HCT116 (cell line): ENCODE results near the gene OR2G6. TPM values are rescaled to one million over a fixed set of nuclear protein-coding genes. Genes with fewer than 3 reads are reported as not detected.
"Not testable (repeated sequence)": the region's sequence is repeated elsewhere in the genome, so short reads cannot be mapped to it uniquely, and the experiment has no call there.

ENCODE experiments used
- ATAC-seq: fragments of 200-7000 bp; cut with Tn5 transposase; 2 replicates; pipeline ENCODE4 v1.9.1; 2020; ENCODE audit warnings: mild to moderate bottlenecking, moderate library complexity
- BruUV-seq: library from RNA; stranded (reverse); fragments of 400-500 nt; replicated peaks from 2 replicates; lab custom pipeline; 2021; lab: Mats Ljungman, UMichigan
- CTCF ChIA-PET: fragments of 300-600 bp; sonication (Branson Sonifier 250); formaldehyde crosslinking; loops from one replicate; lab custom pipeline; 2021; ENCODE audit warnings: antibody characterized with exemption; lab: Charles Lee
- POLR2A ChIA-PET: fragments of 300-600, 350-600 bp; sonication (Branson Sonifier 250); formaldehyde crosslinking; loops from one replicate; lab custom pipeline; 2021; ENCODE audit warnings: antibody characterized with exemption; lab: Charles Lee
- RAD21 ChIA-PET, 2 experiments: fragments of 300-600 bp; sonication (Branson Sonifier 250); formaldehyde crosslinking; loops; one replicate each; lab custom pipeline; 2023; ENCODE audit warnings: low total read pairs in 2 of 2; ENCODE audit not compliant: uncharacterized antibody in 2 of 2, unreplicated experiment in 2 of 2, low non-redundant PET in 1 of 2; lab: Charles Lee
- DNase-seq: peaks from one replicate; pipeline ENCODE4 v3.0.0-alpha.2; 2010; ENCODE audit warnings: low read depth, low spot score
- H2AFZ ChIP-seq: fragments of 200-600 bp; shearing (Covaris generic), sonication (generic); 2 replicates; pipeline ENCODE4 v1.6.1; 2017; ENCODE audit warnings: low read depth, mixed run types, mixed read lengths, antibody characterized with exemption, low read length; ENCODE audit not compliant: poor library complexity, severe bottlenecking
- H3K27ac ChIP-seq: 2 replicates; pipeline ENCODE4 v1.5.1; 2012; ENCODE audit warnings: low read depth, low read length
- H3K27me3 ChIP-seq: fragments of 200-600 bp; sonication (generic); 2 replicates; pipeline ENCODE4 v1.6.1; 2016; ENCODE audit warnings: mixed run types, low read length, mixed read lengths; ENCODE audit not compliant: insufficient read depth
- H3K36me3 ChIP-seq, 2 experiments: fragments of 200-500 bp in 1 of 2; fragments of 200-600 bp in 1 of 2; sonication (Bioruptor generic) in 1 of 2; sonication (generic) in 1 of 2; 2 replicates each; pipeline versions ENCODE4 v1.5.1 to v1.6.1; 2014 to 2016; ENCODE audit warnings: low read length in 2 of 2, inconsistent platforms in 1 of 2, mixed read lengths in 1 of 2, mixed run types in 1 of 2; ENCODE audit not compliant: insufficient read depth in 2 of 2, control insufficient read depth in 1 of 2
- H3K4me1 ChIP-seq, 2 experiments: fragments of 200-600 bp in 1 of 2; sonication (generic) in 1 of 2; 2 replicates each; pipeline versions ENCODE4 v1.5.1 to v1.6.1; 2012 to 2017; ENCODE audit warnings: low read length in 2 of 2, inconsistent platforms in 1 of 2, mild to moderate bottlenecking in 1 of 2, mixed read lengths in 1 of 2, mixed run types in 1 of 2, moderate library complexity in 1 of 2; ENCODE audit not compliant: insufficient read depth in 2 of 2, control insufficient read depth in 1 of 2
- H3K4me2 ChIP-seq: fragments of 200-600 bp; sonication (generic); 2 replicates; pipeline ENCODE4 v1.6.1; 2017; ENCODE audit warnings: mixed run types, low read length, mixed read lengths
- H3K4me3 ChIP-seq, 2 experiments: fragments of 200-600 bp in 1 of 2; sonication (generic) in 1 of 2; replicated peaks in 1 of 2; 2 replicates each; pipeline ENCODE4 v1.5.1; 2011 to 2016; ENCODE audit warnings: low read length in 2 of 2, control low read depth in 1 of 2, low read depth in 1 of 2, mild to moderate bottlenecking in 1 of 2, mixed read lengths in 1 of 2, mixed run types in 1 of 2
- H3K79me2 ChIP-seq: fragments of 200-600 bp; sonication (generic); 2 replicates; pipeline ENCODE4 v1.6.1; 2017; ENCODE audit warnings: mild to moderate bottlenecking, mixed run types, low read length, moderate library complexity, mixed read lengths; ENCODE audit not compliant: insufficient read depth
- H3K9ac ChIP-seq: fragments of 200-600 bp; sonication (generic); 2 replicates; pipeline ENCODE4 v1.6.1; 2016; ENCODE audit warnings: low read length, mixed read lengths
- H3K9me2 ChIP-seq: fragments of 200-600 bp; sonication (generic), shearing (Covaris generic); 2 replicates; pipeline ENCODE4 v1.6.1; 2017; ENCODE audit warnings: mixed run types, mild to moderate bottlenecking, moderate library complexity; ENCODE audit not compliant: insufficient read depth
- H3K9me3 ChIP-seq, 2 experiments: fragments of 200-500 bp in 1 of 2; fragments of 200-600 bp in 1 of 2; sonication (Bioruptor generic) in 1 of 2; sonication (generic) in 1 of 2; 2 replicates each; pipeline ENCODE4 v1.6.1; 2014 to 2017; ENCODE audit warnings: low read length in 2 of 2, mixed read lengths in 2 of 2, inconsistent platforms in 1 of 2, low read depth in 1 of 2, mild to moderate bottlenecking in 1 of 2, mixed run types in 1 of 2, moderate library complexity in 1 of 2; ENCODE audit not compliant: control insufficient read depth in 1 of 2, insufficient read depth in 1 of 2
- H4K20me1 ChIP-seq: fragments of 200-600 bp; sonication (generic), shearing (Covaris generic); 2 replicates; pipeline ENCODE4 v1.6.1; 2017; ENCODE audit warnings: mixed run types, mild to moderate bottlenecking, moderate library complexity; ENCODE audit not compliant: insufficient read depth
- EZH2 ChIP-seq: fragments of 200-600 bp; sonication (generic); IDR thresholded peaks from 2 replicates; pipeline ENCODE4 v1.6.1; 2017; ENCODE audit warnings: antibody characterized with exemption, mixed run types
- FOSL1 ChIP-seq: IDR thresholded peaks from 2 replicates; pipeline ENCODE4 v1.6.1; 2012; ENCODE audit warnings: low read depth
- RAD21 ChIP-seq: IDR thresholded peaks from 2 replicates; pipeline ENCODE4 v1.6.1; 2012; ENCODE audit warnings: low read depth, mild to moderate bottlenecking
- SRF ChIP-seq: IDR thresholded peaks from 2 replicates; pipeline ENCODE4 v1.6.1; 2012; ENCODE audit warnings: low read depth
- TCF7L2 ChIP-seq: IDR thresholded peaks from 2 replicates; pipeline ENCODE4 v1.7.0; 2011; ENCODE audit warnings: borderline replicate concordance, inconsistent platforms; ENCODE audit not compliant: insufficient read depth, insufficient read length; ENCODE audit errors: extremely low read depth
- ZNF274 ChIP-seq: fragments of 200-500 bp; sonication (Bioruptor generic); IDR thresholded peaks from 2 replicates; pipeline ENCODE4 v1.6.1; 2014; ENCODE audit warnings: mild to moderate bottlenecking, low read depth, low read length, inconsistent platforms
- intact Hi-C: fragments of 100-400 bp; cut with micrococcal nuclease; formaldehyde crosslinking; loops from 2 replicates; pipeline ENCODE4 v1.10.0; 2022
- total RNA-seq: library from RNA; stranded (reverse); gene quantifications from one replicate; pipeline ENCODE4 v1.2.1, GENCODE V29; 2021; ENCODE audit not compliant: unreplicated experiment
- TF ChIP-seq, protein P1 (sequence below): IDR thresholded peaks from 2 replicates; pipeline ENCODE4 v1.6.1; 2012; ENCODE audit warnings: low read depth

OR2G6 gene
- total RNA-seq, 1 experiment from 2014 or later: not detected

DNA sequence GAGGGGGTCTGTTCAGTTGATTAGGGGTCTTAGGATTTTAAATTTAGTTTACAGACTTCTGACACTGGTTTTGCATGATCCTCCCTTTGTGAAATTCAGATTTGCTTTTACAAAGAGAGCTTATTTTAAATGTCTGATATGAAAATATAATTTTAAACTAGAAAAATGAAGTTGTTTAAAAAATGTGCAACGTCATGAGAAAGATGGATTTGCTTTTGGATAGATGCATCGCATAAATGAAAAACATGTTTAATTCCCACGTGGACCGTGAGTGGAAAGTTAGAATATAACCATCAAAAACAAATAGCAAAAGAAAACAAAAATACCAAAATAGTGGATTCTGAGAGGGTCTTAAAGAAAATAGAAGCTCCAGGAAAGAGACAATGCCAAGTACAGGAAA, 36.7 kb upstream of the OR2G6 start (continued):
- TF ChIP-seq, protein P1, sequence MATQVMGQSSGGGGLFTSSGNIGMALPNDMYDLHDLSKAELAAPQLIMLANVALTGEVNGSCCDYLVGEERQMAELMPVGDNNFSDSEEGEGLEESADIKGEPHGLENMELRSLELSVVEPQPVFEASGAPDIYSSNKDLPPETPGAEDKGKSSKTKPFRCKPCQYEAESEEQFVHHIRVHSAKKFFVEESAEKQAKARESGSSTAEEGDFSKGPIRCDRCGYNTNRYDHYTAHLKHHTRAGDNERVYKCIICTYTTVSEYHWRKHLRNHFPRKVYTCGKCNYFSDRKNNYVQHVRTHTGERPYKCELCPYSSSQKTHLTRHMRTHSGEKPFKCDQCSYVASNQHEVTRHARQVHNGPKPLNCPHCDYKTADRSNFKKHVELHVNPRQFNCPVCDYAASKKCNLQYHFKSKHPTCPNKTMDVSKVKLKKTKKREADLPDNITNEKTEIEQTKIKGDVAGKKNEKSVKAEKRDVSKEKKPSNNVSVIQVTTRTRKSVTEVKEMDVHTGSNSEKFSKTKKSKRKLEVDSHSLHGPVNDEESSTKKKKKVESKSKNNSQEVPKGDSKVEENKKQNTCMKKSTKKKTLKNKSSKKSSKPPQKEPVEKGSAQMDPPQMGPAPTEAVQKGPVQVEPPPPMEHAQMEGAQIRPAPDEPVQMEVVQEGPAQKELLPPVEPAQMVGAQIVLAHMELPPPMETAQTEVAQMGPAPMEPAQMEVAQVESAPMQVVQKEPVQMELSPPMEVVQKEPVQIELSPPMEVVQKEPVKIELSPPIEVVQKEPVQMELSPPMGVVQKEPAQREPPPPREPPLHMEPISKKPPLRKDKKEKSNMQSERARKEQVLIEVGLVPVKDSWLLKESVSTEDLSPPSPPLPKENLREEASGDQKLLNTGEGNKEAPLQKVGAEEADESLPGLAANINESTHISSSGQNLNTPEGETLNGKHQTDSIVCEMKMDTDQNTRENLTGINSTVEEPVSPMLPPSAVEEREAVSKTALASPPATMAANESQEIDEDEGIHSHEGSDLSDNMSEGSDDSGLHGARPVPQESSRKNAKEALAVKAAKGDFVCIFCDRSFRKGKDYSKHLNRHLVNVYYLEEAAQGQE: no peak
- TF ChIP-seq TCF7L2: no peak
- TF ChIP-seq RAD21: no peak
- TF ChIP-seq ZNF274: no peak
- TF ChIP-seq EZH2: no peak
- TF ChIP-seq SRF: no peak
- TF ChIP-seq FOSL1: no peak

DNA sequence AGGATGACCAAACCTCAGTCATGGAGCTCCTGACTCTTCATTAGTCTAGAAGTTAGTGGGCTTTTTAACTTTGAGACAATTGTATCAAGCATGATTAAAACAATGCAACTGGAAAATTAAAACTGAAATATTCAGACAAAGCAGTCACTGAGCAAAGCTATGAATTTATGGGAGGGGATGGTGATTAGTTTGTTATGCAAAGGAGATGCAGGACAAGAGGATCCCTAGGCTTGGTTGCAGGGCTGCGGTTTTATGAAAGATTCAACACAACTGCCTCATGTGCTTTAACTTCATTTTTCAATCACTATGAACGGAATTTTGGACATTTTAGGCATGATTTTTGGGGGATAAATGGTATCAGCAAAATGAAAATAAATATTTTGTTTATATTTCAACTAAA, 35.8 kb upstream of the OR2G6 start:
- POLR2A ChIA-PET, H3K9ac ChIP-seq, DNase-seq, H3K4me2 ChIP-seq, H3K27me3 ChIP-seq, H3K9me3 ChIP-seq, H3K4me1 ChIP-seq, H3K27ac ChIP-seq, H3K36me3 ChIP-seq, H3K9me2 ChIP-seq, H2AFZ ChIP-seq, RAD21 ChIA-PET, H3K4me3 ChIP-seq, ATAC-seq, BruUV-seq, CTCF ChIA-PET, intact Hi-C loops, H4K20me1 ChIP-seq, H3K79me2 ChIP-seq: not testable (repeated sequence)

- ATAC-seq, POLR2A ChIA-PET, H4K20me1 ChIP-seq, BruUV-seq, H3K9me3 ChIP-seq, H3K9me2 ChIP-seq, H3K79me2 ChIP-seq, H3K9ac ChIP-seq, H3K27me3 ChIP-seq, CTCF ChIA-PET, H3K4me2 ChIP-seq, H2AFZ ChIP-seq, RAD21 ChIA-PET, H3K27ac ChIP-seq, H3K4me3 ChIP-seq, DNase-seq, H3K36me3 ChIP-seq, intact Hi-C loops, H3K4me1 ChIP-seq: not testable (repeated sequence)
Observed at GRCh38 chr1:248473051-248473450, 34.8 kb upstream of the OR2G6 start, which contains the start of gene OR2T3. Gene OR2T3 (plus strand): TSS chr1:248473351. CDS start chr1:248473351, 0 bp downstream.

- DNase-seq, H3K4me1 ChIP-seq, H3K9ac ChIP-seq, H3K4me2 ChIP-seq, BruUV-seq, H3K27me3 ChIP-seq, intact Hi-C loops, CTCF ChIA-PET, H2AFZ ChIP-seq, H4K20me1 ChIP-seq, H3K27ac ChIP-seq, H3K79me2 ChIP-seq, ATAC-seq, H3K36me3 ChIP-seq, H3K4me3 ChIP-seq, RAD21 ChIA-PET, H3K9me3 ChIP-seq, H3K9me2 ChIP-seq, POLR2A ChIA-PET: not testable (repeated sequence)
Observed at GRCh38 chr1:248475660-248476059, 32.2 kb upstream of the OR2G6 start.
